IMR-90 (cell line): ENCODE measurements around the gene H2AZ1.

ENCODE experiments used
- BHLHE40 ChIP-seq: fragments of 150-350 bp; IDR thresholded peaks from 2 replicates; pipeline ENCODE4 v1.6.1; 2016; ENCODE audit warnings: mild to moderate bottlenecking, low read depth, low read length
- CEBPB ChIP-seq: IDR thresholded peaks from 2 replicates; pipeline ENCODE4 v1.6.1; 2012; ENCODE audit warnings: low read depth, low read length, improper control_type of control experiment
- CTCF ChIP-seq: conservative IDR thresholded peaks from 2 replicates; pipeline ENCODE4 v1.5.1; 2012; ENCODE audit warnings: mild to moderate bottlenecking, low read depth, low read length, improper control_type of control experiment
- FOS ChIP-seq: fragments of 150-350 bp; IDR thresholded peaks from 2 replicates; pipeline ENCODE4 v1.6.1; 2016; ENCODE audit warnings: low read depth, low read length
- MAFK ChIP-seq: IDR thresholded peaks from 2 replicates; pipeline ENCODE4 v1.6.1; 2012; ENCODE audit warnings: low read depth, low read length, improper control_type of control experiment
- MXI1 ChIP-seq: IDR thresholded peaks from 2 replicates; pipeline ENCODE4 v1.6.1; 2012; ENCODE audit warnings: low read depth, mild to moderate bottlenecking, low read length, moderate library complexity, borderline replicate concordance
- NFE2L2 ChIP-seq: fragments of 150-350 bp; IDR thresholded peaks from 2 replicates; pipeline ENCODE4 v1.6.1; 2016; ENCODE audit warnings: low read depth, mild to moderate bottlenecking, low read length
- POLR2A ChIP-seq: IDR thresholded peaks from 2 replicates; pipeline ENCODE4 v1.6.1; 2012; ENCODE audit warnings: mild to moderate bottlenecking, low read depth, low read length
- RAD21 ChIP-seq: IDR thresholded peaks from 2 replicates; pipeline ENCODE4 v1.6.1; 2012; ENCODE audit warnings: low read length, improper control_type of control experiment
- RCOR1 ChIP-seq: IDR thresholded peaks from 2 replicates; pipeline ENCODE4 v1.6.1; 2012; ENCODE audit warnings: mild to moderate bottlenecking, low read length, improper control_type of control experiment; ENCODE audit not compliant: insufficient replicate concordance
- RFX5 ChIP-seq: IDR thresholded peaks from 2 replicates; pipeline ENCODE4 v1.8.0; 2012; ENCODE audit warnings: low read depth, mild to moderate bottlenecking, low read length, moderate library complexity
- SMC3 ChIP-seq: fragments of 150-350 bp; IDR thresholded peaks from 2 replicates; pipeline ENCODE4 v1.6.1; 2016; ENCODE audit warnings: low read depth, mild to moderate bottlenecking, antibody characterized with exemption, low read length, moderate library complexity
- USF2 ChIP-seq: fragments of 150-350 bp; IDR thresholded peaks from 2 replicates; pipeline ENCODE4 v1.6.1; 2017; ENCODE audit warnings: mild to moderate bottlenecking, antibody characterized with exemption, low read length, low read depth
- TF ChIP-seq, protein P1 (sequence below): fragments of 150-350 bp; IDR thresholded peaks from 2 replicates; pipeline ENCODE4 v1.6.1; 2016; ENCODE audit warnings: low read depth, mild to moderate bottlenecking, low read length, moderate library complexity, borderline replicate concordance

DNA sequence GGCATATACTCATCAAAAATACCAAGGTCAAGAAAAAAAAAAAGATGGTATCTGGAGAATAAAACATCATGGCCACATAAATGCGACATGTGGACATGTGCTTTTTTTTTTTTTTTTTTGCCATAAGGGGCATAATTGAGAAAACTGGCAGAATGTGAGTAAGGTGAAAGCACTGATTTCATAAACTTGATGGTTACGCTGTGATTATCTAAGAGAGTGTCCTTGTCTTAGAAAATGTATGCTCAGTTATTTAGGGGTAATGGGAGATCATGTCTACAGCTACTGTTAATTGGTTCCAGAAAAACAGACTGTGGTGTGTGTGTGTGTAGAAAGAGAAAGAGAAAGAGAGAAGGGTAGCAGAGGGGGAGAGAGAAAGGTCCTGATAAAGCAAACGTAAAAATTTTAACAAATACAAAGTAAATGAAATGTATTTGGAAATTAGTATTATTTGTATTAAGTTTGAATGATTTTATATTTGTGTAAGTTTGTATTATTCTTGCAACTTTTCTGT is 11.8 kb downstream of the H2AZ1 start:
- TF ChIP-seq POLR2A (no peak), CTCF (no peak), RAD21 (no peak), SMC3 (no peak), RFX5 (no peak), CEBPB (no peak), MXI1 (no peak), BHLHE40 (no peak), USF2 (no peak), RCOR1 (no peak), NFE2L2 (no peak), MAFK (no peak), FOS (no peak)
- TF ChIP-seq, protein P1, sequence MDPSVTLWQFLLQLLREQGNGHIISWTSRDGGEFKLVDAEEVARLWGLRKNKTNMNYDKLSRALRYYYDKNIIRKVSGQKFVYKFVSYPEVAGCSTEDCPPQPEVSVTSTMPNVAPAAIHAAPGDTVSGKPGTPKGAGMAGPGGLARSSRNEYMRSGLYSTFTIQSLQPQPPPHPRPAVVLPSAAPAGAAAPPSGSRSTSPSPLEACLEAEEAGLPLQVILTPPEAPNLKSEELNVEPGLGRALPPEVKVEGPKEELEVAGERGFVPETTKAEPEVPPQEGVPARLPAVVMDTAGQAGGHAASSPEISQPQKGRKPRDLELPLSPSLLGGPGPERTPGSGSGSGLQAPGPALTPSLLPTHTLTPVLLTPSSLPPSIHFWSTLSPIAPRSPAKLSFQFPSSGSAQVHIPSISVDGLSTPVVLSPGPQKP, result no peak
